OCI-LY3 (cell line): ENCODE data around the gene ANKFN1.

Source experiments
- H2AFZ ChIP-seq: fragments of 200-600, 300-600 bp; shearing (Covaris generic); 2 replicates; pipeline ENCODE4 v1.6.0; 2014; ENCODE audit warnings: antibody characterized with exemption, low read depth, low read length
- H3K27ac ChIP-seq: fragments of 200-600, 300-600 bp; sonication (generic); 2 replicates; pipeline ENCODE4 v1.5.1; 2014; ENCODE audit warnings: mild to moderate bottlenecking, low read length, moderate library complexity, mixed read lengths
- H3K27me3 ChIP-seq: fragments of 200-600, 300-600 bp; sonication (generic); 2 replicates; pipeline ENCODE4 v1.6.1; 2014; ENCODE audit warnings: low read depth, low read length, mixed read lengths
- H3K36me3 ChIP-seq: fragments of 200-600, 300-600 bp; sonication (generic); replicated peaks from 2 replicates; pipeline ENCODE3; 2014; ENCODE audit warnings: low read depth, low read length, mixed read lengths
- H3K4me1 ChIP-seq: fragments of 300-600, 200-600 bp; sonication (generic); 2 replicates; pipeline ENCODE4 v1.6.1; 2014; ENCODE audit warnings: low read length, mixed read lengths
- H3K4me2 ChIP-seq: fragments of 200-600, 300-600 bp; sonication (generic); 2 replicates; pipeline ENCODE4 v1.6.1; 2014; ENCODE audit warnings: low read length, mixed read lengths
- H3K4me3 ChIP-seq: fragments of 300-600, 200-600 bp; sonication (generic); 2 replicates; pipeline ENCODE4 v1.5.1; 2014; ENCODE audit warnings: antibody characterized with exemption, mild to moderate bottlenecking, low read length, moderate library complexity
- H3K79me2 ChIP-seq: fragments of 300-600, 200-600 bp; shearing (Covaris generic); 2 replicates; pipeline ENCODE4 v1.6.1; 2014; ENCODE audit warnings: mild to moderate bottlenecking, low read length, mixed read lengths
- H3K9ac ChIP-seq: fragments of 300-600, 200-600 bp; shearing (Covaris generic); 2 replicates; pipeline ENCODE4 v1.6.0; 2014; ENCODE audit warnings: mild to moderate bottlenecking, low read length, moderate library complexity
- H3K9me3 ChIP-seq: fragments of 200-600, 300-600 bp; shearing (Covaris generic); 2 replicates; pipeline ENCODE4 v1.6.1; 2014; ENCODE audit warnings: low read length, mixed read lengths; ENCODE audit not compliant: insufficient read depth
- H4K20me1 ChIP-seq: fragments of 200-600, 300-600 bp; sonication (generic); 2 replicates; pipeline ENCODE4 v1.6.1; 2016; ENCODE audit warnings: low read length, mixed read lengths; ENCODE audit not compliant: insufficient read depth
- CTCF ChIP-seq: fragments of 200-600, 300-600 bp; sonication (generic); IDR thresholded peaks from 2 replicates; pipeline ENCODE4 v1.5.1; 2014; ENCODE audit warnings: antibody characterized with exemption, low read length, low read depth
- EZH2phosphoT487 ChIP-seq: fragments of 200-600 bp; shearing (Covaris generic); IDR thresholded peaks from 2 replicates; pipeline ENCODE4 v1.6.1; 2018; ENCODE audit warnings: antibody characterized with exemption, mixed run types, low read depth

Gene ANKFN1

GRCh38 chr17:56532926-56533325 lies 379.7 kb downstream of the ANKFN1 start:
- Histone ChIP-seq H3K36me3 (no peaks in the 10 kb centered on the region), H3K9me3 (no peaks in the 10 kb centered on the region), H3K27me3 (peaks cover 8% of the 10 kb centered on the region; the same call in 1 of the 2 replicates), H4K20me1 (no peaks in the 10 kb centered on the region), H3K4me1 (no peaks in the 10 kb centered on the region), H2AFZ (no peak overlapping the region), H3K4me3 (no peak overlapping the region), H3K27ac (no peak overlapping the region), H3K9ac (no peak overlapping the region), H3K4me2 (no peak overlapping the region), H3K79me2 (no peaks in the 10 kb centered on the region)
- TF ChIP-seq EZH2phosphoT487 (no peak), CTCF (no peak)

- TF ChIP-seq EZH2phosphoT487 (no peak), CTCF (no peak)
- no peaks in the 10 kb centered on the region for H3K36me3 ChIP-seq
- H3K79me2 ChIP-seq = no peaks in the 10 kb centered on the region
- no peak overlapping the region for H3K4me2 ChIP-seq
- H3K9me3 ChIP-seq = no peaks in the 10 kb centered on the region
- H3K9ac ChIP-seq = no peak overlapping the region
- H3K4me1 ChIP-seq = no peaks in the 10 kb centered on the region
- H4K20me1 ChIP-seq = no peaks in the 10 kb centered on the region
- no peak overlapping the region for H3K4me3 ChIP-seq
- H3K27ac ChIP-seq = no peak overlapping the region
- peaks cover 8% of the 10 kb centered on the region; the same call in 1 of the 2 replicates for H3K27me3 ChIP-seq
- H2AFZ ChIP-seq = no peak overlapping the region
Observed at GRCh38 chr17:56536766-56537165, 383.5 kb downstream of the ANKFN1 start.

GRCh38 chr17:56540836-56541235 lies 387.6 kb downstream of the ANKFN1 start:
- Histone ChIP-seq H3K4me2 (no peak overlapping the region), H3K27me3 (peaks cover 6% of the 10 kb centered on the region; the same call in 1 of the 2 replicates), H3K27ac (no peak overlapping the region), H3K36me3 (no peaks in the 10 kb centered on the region), H3K9me3 (no peaks in the 10 kb centered on the region), H3K79me2 (no peaks in the 10 kb centered on the region), H3K9ac (no peak overlapping the region), H3K4me3 (no peak overlapping the region), H3K4me1 (no peaks in the 10 kb centered on the region), H4K20me1 (no peaks in the 10 kb centered on the region), H2AFZ (no peak overlapping the region)
- TF ChIP-seq CTCF = no peak
- no peak for TF ChIP-seq EZH2phosphoT487

GRCh38 chr17:56543280-56543679 lies 390.0 kb downstream of the ANKFN1 start:
- Histone ChIP-seq H3K79me2 (no peaks in the 10 kb centered on the region), H3K4me3 (no peak overlapping the region), H3K4me2 (no peak overlapping the region), H3K9me3 (no peaks in the 10 kb centered on the region), H3K9ac (no peak overlapping the region), H3K36me3 (no peaks in the 10 kb centered on the region), H3K27ac (no peak overlapping the region), H3K27me3 (peaks cover 6% of the 10 kb centered on the region; the same call in 1 of the 2 replicates), H3K4me1 (no peaks in the 10 kb centered on the region), H2AFZ (no peak overlapping the region), H4K20me1 (no peaks in the 10 kb centered on the region)
- TF ChIP-seq CTCF = no peak
- no peak for TF ChIP-seq EZH2phosphoT487
